CMK (cell line): ENCODE results near the gene ADIRF.
A peak's percentile ranks its signal among the peaks of the same experiment; 100 is the strongest.
"Not testable (repeated sequence)": the region's sequence is repeated elsewhere in the genome, so short reads cannot be mapped to it uniquely, and the experiment has no call there.

Experiments used
- DNase-seq: peaks from one replicate; pipeline ENCODE4 v3.0.0-alpha.2; 2010; ENCODE audit warnings: low read depth

ADIRF gene

GRCh38 chr10:86946213-86947155 lies 21.8 kb upstream of the ADIRF start:
- DNase-seq, result no peak

GRCh38 chr10:86947806-86948205 lies 20.5 kb upstream of the ADIRF start:
- DNase-seq, result not testable (repeated sequence)

GRCh38 chr10:86950349-86950748 lies 17.9 kb upstream of the ADIRF start:
- no peak for DNase-seq

- no peak for DNase-seq
These were observed 17.0 kb upstream of the ADIRF start for GRCh38 chr10:86951184-86951761.

- no peak for DNase-seq
These were observed 16.2 kb upstream of the ADIRF start for GRCh38 chr10:86952106-86952505.

GRCh38 chr10:86952697-86953096 lies 15.6 kb upstream of the ADIRF start:
- not testable (repeated sequence) for DNase-seq

- peak; percentile 91 for DNase-seq
These were observed 14.3 kb upstream of the ADIRF start for GRCh38 chr10:86953747-86954680.

GRCh38 chr10:86954681-86955500 lies 13.4 kb upstream of the ADIRF start:
- DNase-seq, result no peak

- no peak for DNase-seq
These were observed 12.6 kb upstream of the ADIRF start for GRCh38 chr10:86955501-86956194.

GRCh38 chr10:86956195-86956847 lies 12.0 kb upstream of the ADIRF start:
- DNase-seq, result no peak

GRCh38 chr10:86956848-86957448 lies 11.3 kb upstream of the ADIRF start:
- DNase-seq, result no peak

- DNase-seq, result peak; percentile 74
These were observed 10.7 kb upstream of the ADIRF start, which contains the start of gene MMRN2 for GRCh38 chr10:86957471-86958115. MMRN2 (minus strand) TSS chr10:86957615; CDS start chr10:86957541, 74 bp downstream.

GRCh38 chr10:86958116-86958900 lies 10.0 kb upstream of the ADIRF start, which contains the start of gene SNCG:
SNCG (plus strand) TSS chr10:86958599; CDS start chr10:86958698, 99 bp downstream.
- no peak for DNase-seq

GRCh38 chr10:86958901-86959736 lies 9.2 kb upstream of the ADIRF start:
- peak; percentile 87 for DNase-seq

- DNase-seq, result no peak
These were observed 8.6 kb upstream of the ADIRF start for GRCh38 chr10:86959737-86960002.

GRCh38 chr10:86960003-86960862 lies 8.0 kb upstream of the ADIRF start:
- peak; percentile 78 for DNase-seq
